Measurements from ENCODE around the gene UGP2.

The UGP2 gene

DNA sequence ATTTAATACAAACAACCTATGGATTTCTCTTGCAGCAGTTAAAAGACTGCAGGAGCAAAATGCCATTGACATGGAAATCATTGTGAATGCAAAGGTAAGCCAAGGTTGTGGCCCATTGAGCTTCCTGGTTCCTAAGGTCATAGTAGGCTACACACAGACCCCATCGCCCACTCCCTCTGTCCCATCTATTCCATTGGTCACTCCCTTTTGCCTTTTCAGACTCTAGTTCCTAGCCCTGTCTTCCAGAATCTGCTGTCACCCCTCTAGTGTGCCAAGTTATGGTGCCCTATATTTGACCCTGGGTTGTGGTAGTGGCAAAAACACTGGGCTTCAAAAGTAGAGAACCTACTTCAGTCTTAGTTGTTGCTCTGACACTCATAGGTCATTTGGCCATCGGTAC lies 44.7 kb downstream of the UGP2 start:
- no peaks in the 10 kb centered on the region for H3K9me2 ChIP-seq (replicated peaks; ENCODE audit: insufficient read depth, low read length)
- no peak overlapping the region for H3K4me2 ChIP-seq (ENCODE audit: low read depth, low read length)
- no peaks in the 10 kb centered on the region; the same call in 1 of the 2 replicates for H3F3A ChIP-seq (ENCODE audit: insufficient read depth, low read length)
- TF ChIP-seq, protein P1, sequence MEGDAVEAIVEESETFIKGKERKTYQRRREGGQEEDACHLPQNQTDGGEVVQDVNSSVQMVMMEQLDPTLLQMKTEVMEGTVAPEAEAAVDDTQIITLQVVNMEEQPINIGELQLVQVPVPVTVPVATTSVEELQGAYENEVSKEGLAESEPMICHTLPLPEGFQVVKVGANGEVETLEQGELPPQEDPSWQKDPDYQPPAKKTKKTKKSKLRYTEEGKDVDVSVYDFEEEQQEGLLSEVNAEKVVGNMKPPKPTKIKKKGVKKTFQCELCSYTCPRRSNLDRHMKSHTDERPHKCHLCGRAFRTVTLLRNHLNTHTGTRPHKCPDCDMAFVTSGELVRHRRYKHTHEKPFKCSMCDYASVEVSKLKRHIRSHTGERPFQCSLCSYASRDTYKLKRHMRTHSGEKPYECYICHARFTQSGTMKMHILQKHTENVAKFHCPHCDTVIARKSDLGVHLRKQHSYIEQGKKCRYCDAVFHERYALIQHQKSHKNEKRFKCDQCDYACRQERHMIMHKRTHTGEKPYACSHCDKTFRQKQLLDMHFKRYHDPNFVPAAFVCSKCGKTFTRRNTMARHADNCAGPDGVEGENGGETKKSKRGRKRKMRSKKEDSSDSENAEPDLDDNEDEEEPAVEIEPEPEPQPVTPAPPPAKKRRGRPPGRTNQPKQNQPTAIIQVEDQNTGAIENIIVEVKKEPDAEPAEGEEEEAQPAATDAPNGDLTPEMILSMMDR (IDR thresholded peaks at IDR 0.05; ENCODE audit: low read length): no peak
- TF ChIP-seq EZH2phosphoT487 (IDR thresholded peaks at IDR 0.05; ENCODE audit: low read length): no peak
- TF ChIP-seq EZH2 (optimal IDR thresholded peaks at IDR 0.05; ENCODE audit: low read depth, low read length): no peak
- no peak overlapping the region for H3K9ac ChIP-seq (ENCODE audit: low read length)
- H3K27me3 ChIP-seq (replicated peaks; ENCODE audit: insufficient read depth, low read length): no peaks in the 10 kb centered on the region
- H3K9me3 ChIP-seq (replicated peaks; ENCODE audit: insufficient read depth, low read length): no peaks in the 10 kb centered on the region
- H3K79me2 ChIP-seq (ENCODE audit: low read length): no peaks in the 10 kb centered on the region
- DNase-seq: no peak
- H3K27ac ChIP-seq (ENCODE audit: low read length): no peak overlapping the region
- no peaks in the 10 kb centered on the region for H3K4me1 ChIP-seq (ENCODE audit: low read length)
- no peak overlapping the region for H3K4me3 ChIP-seq (ENCODE audit: low read length)
- H4K20me1 ChIP-seq (ENCODE audit: insufficient read depth, low read length): no peaks in the 10 kb centered on the region
- no peak overlapping the region for H2AFZ ChIP-seq (ENCODE audit: low read length)
- H3K36me3 ChIP-seq (replicated peaks; ENCODE audit: insufficient read depth, low read length): 0 out of 2 replicates have a peak, but pooled peaks cover 4% of the 10 kb centered on the region

DNA sequence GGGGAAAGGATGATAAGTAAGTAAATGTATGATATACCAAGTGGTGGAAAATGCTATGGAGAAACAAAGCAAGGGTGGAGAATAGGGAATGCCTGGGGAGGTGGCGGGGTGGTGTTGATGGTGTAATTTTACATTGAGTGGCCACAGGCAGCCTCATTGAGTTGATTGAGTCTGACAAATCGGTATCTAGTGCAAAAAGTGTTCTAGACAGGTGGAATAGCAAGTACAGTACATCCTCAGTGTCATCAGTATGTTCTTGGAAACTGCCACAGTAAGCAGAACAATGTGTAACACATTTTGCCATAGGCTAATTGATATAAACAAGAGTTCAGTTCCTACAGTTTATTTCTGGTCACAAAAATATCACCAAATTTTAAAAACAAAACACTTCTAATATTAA lies 46.4 kb downstream of the UGP2 start:
- H3K4me3 ChIP-seq (ENCODE audit: low read length): no peak overlapping the region
- no peaks in the 10 kb centered on the region for H3K79me2 ChIP-seq (ENCODE audit: low read length)
- H3K9me2 ChIP-seq (replicated peaks; ENCODE audit: insufficient read depth, low read length): no peaks in the 10 kb centered on the region
- H4K20me1 ChIP-seq (ENCODE audit: insufficient read depth, low read length): no peaks in the 10 kb centered on the region
- H3F3A ChIP-seq (ENCODE audit: insufficient read depth, low read length): no peaks in the 10 kb centered on the region; the same call in 1 of the 2 replicates
- H3K36me3 ChIP-seq (replicated peaks; ENCODE audit: insufficient read depth, low read length): peaks cover 4% of the 10 kb centered on the region; the same call in 1 of the 2 replicates
- H3K4me2 ChIP-seq (ENCODE audit: low read depth, low read length): no peak overlapping the region
- TF ChIP-seq, protein P1 (IDR thresholded peaks at IDR 0.05; ENCODE audit: low read length): no peak
- TF ChIP-seq EZH2 (optimal IDR thresholded peaks at IDR 0.05; ENCODE audit: low read depth, low read length) (no peak), EZH2phosphoT487 (IDR thresholded peaks at IDR 0.05; ENCODE audit: low read length) (no peak)
- H3K9ac ChIP-seq (ENCODE audit: low read length): no peak overlapping the region
- H2AFZ ChIP-seq (ENCODE audit: low read length): no peak overlapping the region
- H3K27ac ChIP-seq (ENCODE audit: low read length): no peak overlapping the region
- no peaks in the 10 kb centered on the region for H3K9me3 ChIP-seq (replicated peaks; ENCODE audit: insufficient read depth, low read length)
- DNase-seq: no peak
- H3K4me1 ChIP-seq (ENCODE audit: low read length): no peaks in the 10 kb centered on the region
- no peaks in the 10 kb centered on the region for H3K27me3 ChIP-seq (replicated peaks; ENCODE audit: insufficient read depth, low read length)

- Histone ChIP-seq H3K9me3 (replicated peaks; ENCODE audit: insufficient read depth, low read length) (no peaks in the 10 kb centered on the region), H3K27ac (ENCODE audit: low read length) (no peak overlapping the region), H3K4me1 (ENCODE audit: low read length) (no peaks in the 10 kb centered on the region), H3K36me3 (replicated peaks; ENCODE audit: insufficient read depth, low read length) (peaks cover 4% of the 10 kb centered on the region; the same call in 1 of the 2 replicates), H3K9ac (ENCODE audit: low read length) (no peak overlapping the region), H3K4me3 (ENCODE audit: low read length) (no peak overlapping the region), H4K20me1 (ENCODE audit: insufficient read depth, low read length) (no peaks in the 10 kb centered on the region), H3K79me2 (ENCODE audit: low read length) (no peaks in the 10 kb centered on the region), H3F3A (ENCODE audit: insufficient read depth, low read length) (no peaks in the 10 kb centered on the region; the same call in 1 of the 2 replicates), H3K4me2 (ENCODE audit: low read depth, low read length) (no peak overlapping the region), H3K27me3 (replicated peaks; ENCODE audit: insufficient read depth, low read length) (no peaks in the 10 kb centered on the region), H2AFZ (ENCODE audit: low read length) (no peak overlapping the region), H3K9me2 (replicated peaks; ENCODE audit: insufficient read depth, low read length) (no peaks in the 10 kb centered on the region)
- TF ChIP-seq EZH2 (optimal IDR thresholded peaks at IDR 0.05; ENCODE audit: low read depth, low read length): no peak
- TF ChIP-seq, protein P1 (IDR thresholded peaks at IDR 0.05; ENCODE audit: low read length): peak; percentile 88
- peak; percentile 59 for DNase-seq
Measured at GRCh38 chr2:63888490-63889402, 47.0 kb downstream of the UGP2 start.

Data from MM.1S (cell line).